GM21737 (cell line): Measurements from ENCODE around the gene MMUT.
"Not testable (repeated sequence)": the region's sequence is repeated elsewhere in the genome, so short reads cannot be mapped to it uniquely, and the experiment has no call there.

Source experiments
- ATAC-seq: cut with Tn5 transposase; IDR thresholded peaks from one replicate; pipeline ENCODE4 v1.9.1; 2021; ENCODE audit warnings: mild to moderate bottlenecking, moderate library complexity; ENCODE audit not compliant: unreplicated experiment

The MMUT gene

GRCh38 chr6:49462927-49463611 is at the start of gene MMUT, which contains the start of gene CENPQ:
Gene MMUT (minus strand): TSS chr6:49463253. CDS start chr6:49459466, 3,787 bp downstream.
Gene CENPQ (plus strand): TSS chr6:49463370. CDS start chr6:49470177, 6,807 bp downstream.
- ATAC-seq: peak; percentile 99

GRCh38 chr6:49509342-49509741 is 46.3 kb upstream of the MMUT start:
- no peak for ATAC-seq

- ATAC-seq: no peak
These were observed 43.6 kb upstream of the MMUT start for GRCh38 chr6:49506569-49507111.

DNA sequence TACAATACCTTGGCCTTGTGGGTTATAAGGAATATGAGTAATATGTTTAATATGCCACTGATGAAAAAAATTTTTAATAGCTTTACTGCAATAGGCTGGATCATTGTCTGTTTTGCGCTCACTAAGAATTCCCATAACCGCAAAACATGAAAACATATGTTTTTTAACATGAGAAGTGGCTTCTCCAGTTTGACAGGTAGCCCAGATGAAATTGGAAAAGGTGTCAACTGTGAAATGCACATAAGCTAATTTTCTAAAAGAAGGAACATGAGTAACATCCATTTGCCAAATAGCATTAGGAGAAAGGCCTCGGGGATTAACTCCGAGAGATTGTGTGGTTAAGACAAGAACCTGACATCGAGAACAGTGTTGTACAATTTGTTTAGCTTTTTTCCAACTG is 41.6 kb upstream of the MMUT start:
- ATAC-seq: no peak

DNA sequence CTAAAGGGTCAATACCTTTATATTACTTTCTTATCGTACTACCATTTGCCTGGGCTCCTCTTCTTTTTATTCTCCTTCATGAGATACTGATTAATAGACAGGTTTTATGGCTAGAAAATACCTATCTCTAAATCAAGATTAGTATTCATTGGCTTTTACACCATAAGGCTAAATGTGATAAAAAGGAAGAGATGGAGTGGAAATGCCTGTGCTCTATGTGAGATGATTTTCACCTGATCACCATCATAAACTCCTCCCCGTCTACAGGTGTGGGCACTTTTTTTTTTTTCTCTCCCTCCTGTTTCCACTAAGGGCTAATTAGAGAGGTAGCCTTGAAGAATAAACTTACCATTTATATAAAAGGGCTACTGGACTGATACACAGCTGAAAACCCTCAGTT is 36.6 kb upstream of the MMUT start, which contains the start of gene GLYATL3:
GLYATL3 (plus strand) TSS at position 301 of the 400 bp plus-strand sequence. CDS start 12,068 bp downstream, outside the sequence.
- no peak for ATAC-seq

- ATAC-seq: no peak
These were observed 36.1 kb upstream of the MMUT start for GRCh38 chr6:49499126-49499525.

DNA sequence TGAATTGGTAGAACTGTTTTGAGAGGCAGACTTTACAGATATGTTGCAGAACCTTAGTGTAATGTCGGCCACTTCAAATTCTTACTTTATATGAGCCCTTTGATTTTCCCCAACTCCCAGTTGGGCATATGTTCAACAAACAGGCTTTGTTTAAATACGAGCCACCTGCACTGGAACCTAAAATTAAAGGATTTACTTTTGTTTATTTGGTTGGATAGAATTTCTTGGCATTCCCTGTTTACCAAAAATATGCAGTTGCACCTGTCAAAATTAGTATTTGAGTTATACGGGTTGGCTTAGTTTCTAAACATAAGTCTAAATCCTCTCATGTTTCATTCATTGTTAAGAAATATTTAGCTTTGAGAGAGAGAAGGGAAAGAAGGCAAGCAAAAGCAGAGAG is 34.3 kb upstream of the MMUT start:
- no peak for ATAC-seq

DNA sequence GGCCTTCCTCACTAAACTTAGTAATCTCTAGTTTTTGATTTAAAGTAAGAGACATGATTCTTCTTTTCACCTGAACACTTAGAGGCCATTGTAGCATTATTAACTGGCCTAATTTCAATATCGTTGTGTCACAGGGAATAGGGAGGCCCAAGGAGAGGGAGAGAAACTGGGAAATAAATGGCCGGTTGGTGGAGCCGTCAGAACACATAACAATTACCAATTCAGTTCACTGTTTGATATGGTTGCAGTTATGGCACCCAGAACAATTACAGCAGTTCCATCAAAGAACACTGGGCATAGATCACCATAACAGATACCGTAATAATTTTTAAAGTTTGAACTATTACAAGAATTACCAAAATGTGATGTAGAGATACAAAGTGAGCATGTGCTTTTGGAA is 27.6 kb upstream of the MMUT start:
- no peak for ATAC-seq

DNA sequence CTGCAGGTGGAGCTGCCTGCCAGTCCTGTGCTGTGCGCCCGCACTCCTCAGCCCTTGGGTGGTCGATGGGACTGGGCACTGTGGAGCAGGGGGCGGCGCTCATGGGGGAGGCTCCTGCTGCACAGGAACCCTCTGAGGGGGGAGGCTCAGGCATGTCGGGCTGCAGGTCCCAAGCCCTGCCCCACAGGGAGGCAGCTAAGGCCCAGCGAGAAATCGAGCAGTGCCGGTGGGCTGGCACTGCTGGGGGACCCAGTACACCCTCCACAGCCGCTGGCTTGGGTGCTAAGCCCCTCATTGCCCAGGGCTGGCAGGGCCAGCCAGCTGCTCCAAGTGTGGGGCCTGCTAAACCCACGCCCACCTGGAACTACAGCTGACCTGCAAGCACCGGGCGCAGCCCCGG is 20.3 kb upstream of the MMUT start:
- ATAC-seq: not testable (repeated sequence)

DNA sequence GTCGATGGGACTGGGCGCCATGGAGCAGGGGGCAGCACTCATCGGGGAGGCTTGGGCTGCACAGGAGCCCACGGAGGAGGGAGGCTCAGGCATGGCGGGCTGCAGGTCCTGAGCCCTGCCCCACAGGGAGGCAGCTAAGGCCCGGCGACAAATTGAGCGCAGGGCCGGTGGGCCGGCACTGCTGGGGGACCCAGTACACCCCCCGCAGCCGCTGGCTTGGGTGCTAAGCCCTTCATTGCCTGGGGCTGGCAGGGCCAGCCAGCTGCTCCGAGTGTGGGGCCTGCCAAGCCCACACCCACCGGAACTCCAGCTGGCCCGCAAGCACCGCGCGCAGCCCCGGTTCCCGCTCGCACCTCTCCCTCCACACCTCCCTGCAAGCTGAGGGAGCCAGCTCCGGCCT is 18.8 kb upstream of the MMUT start:
- ATAC-seq: not testable (repeated sequence)

GRCh38 chr6:49479308-49479970 is 16.4 kb upstream of the MMUT start:
- no peak for ATAC-seq

DNA sequence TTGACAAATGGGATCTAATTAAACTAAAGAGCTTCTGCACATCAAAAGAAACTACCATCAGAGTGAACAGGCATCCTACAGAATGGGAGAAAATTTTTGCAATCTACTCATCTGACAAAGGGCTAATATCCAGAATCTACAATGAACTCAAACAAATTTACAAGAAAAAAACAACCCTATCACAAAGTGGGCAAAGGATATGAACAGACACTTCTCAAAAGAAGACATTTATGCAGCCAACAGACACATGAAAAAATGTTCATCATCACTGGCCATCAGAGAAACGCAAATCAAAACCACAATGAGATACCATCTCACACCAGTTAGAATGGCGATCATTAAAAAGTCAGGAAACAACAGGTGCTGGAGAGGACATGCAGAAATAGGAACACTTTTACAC is 13.5 kb upstream of the MMUT start:
- ATAC-seq: not testable (repeated sequence)

GRCh38 chr6:49468042-49468441 is 5.0 kb upstream of the MMUT start:
- ATAC-seq: no peak

- ATAC-seq: no peak
These were observed 1.6 kb upstream of the MMUT start for GRCh38 chr6:49464691-49465090.

- peak; percentile 1 for ATAC-seq
These were observed 537 bp upstream of the MMUT start for GRCh38 chr6:49463612-49463967.

- ATAC-seq: peak; percentile 2
These were observed 490 bp downstream of the MMUT start for GRCh38 chr6:49462599-49462926.

GRCh38 chr6:49462071-49462470 is 982 bp downstream of the MMUT start:
- no peak for ATAC-seq

DNA sequence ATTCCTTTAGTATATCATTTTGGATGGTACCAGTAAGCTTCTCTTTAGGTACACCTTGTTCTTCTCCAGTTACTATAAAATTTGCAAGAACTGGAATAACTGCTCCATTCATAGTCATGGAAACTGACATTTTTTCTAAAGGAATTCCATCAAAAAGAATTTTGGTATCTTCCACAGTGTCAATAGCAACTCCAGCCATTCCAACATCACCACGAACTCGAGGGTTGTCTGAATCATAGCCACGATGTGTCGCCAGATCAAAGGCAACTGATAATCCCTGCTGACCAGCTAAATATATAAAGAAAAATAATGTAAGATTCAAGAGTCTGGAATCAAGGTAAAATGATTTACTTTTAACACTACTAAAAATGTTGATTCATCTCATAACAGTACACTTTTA is 5.3 kb downstream of the MMUT start:
- no peak for ATAC-seq

DNA sequence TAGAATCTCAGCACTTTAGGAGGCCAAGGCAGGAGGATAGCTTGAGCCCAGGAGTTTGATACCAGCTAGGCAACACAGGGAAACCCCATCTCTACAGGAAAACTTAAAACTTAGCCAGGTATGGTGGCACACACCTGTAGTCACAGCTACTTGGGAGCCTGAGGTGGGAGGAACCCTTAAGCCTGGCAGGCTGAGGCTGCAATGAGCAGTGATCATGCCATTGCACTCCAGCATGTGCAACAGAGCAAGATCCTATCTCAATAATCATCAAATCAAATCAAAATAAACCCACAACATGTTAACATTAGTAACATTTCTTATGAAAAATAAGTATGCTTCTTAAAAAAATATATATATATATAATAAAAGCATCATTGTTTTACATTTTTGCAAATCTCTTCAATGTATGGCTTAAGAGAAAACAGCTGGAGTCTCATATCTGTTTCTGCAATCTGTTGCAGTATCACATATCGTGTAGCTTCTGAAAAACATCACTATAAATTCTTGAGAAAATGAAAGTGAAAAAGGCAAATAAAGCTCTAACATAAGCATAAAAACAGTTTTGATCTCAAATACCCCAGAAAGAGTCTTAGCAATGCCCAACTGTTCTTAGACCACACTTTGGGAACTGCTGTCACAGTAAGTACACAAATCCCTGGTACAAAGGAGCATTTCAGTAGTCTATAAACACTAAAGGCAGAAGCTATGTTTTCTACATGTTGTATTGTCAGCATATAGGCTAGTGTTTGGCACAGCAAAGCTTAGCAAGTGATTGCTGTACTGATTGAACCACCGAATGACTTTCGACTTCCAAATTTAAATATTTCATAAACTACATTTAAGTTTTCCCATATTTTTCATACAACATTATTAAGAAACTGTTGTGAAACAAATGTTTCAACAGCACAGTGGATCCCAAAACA is 8.0 kb downstream of the MMUT start:
- ATAC-seq: no peak

GRCh38 chr6:49453221-49453620 is 9.8 kb downstream of the MMUT start:
- no peak for ATAC-seq

- no peak for ATAC-seq
These were observed 32.2 kb downstream of the MMUT start for GRCh38 chr6:49430866-49431265.
